GM23338 (cell line): Measurements from ENCODE around the gene MKX.

Experiments used
- CTCF ChIP-seq, 2 experiments: fragments of 200-600 bp in 1 of 2; sonication (generic) in 1 of 2; conservative IDR thresholded peaks; 2 replicates each; pipeline versions ENCODE4 v1.5.1 to v1.6.1; 2016 to 2017; ENCODE audit warnings: antibody characterized with exemption in 2 of 2, low read depth in 2 of 2, mild to moderate bottlenecking in 2 of 2, moderate library complexity in 1 of 2
- EZH2 ChIP-seq: fragments of 200-600 bp; sonication (generic); IDR thresholded peaks from one replicate; pipeline ENCODE4 v1.8.0; 2017; ENCODE audit warnings: antibody characterized with exemption, mild to moderate bottlenecking, low read depth; ENCODE audit not compliant: unreplicated experiment
- POLR2AphosphoS5 ChIP-seq: IDR thresholded peaks from 2 replicates; pipeline ENCODE4 v1.6.1; 2016; ENCODE audit warnings: antibody characterized with exemption, low read depth
- REST ChIP-seq: IDR thresholded peaks from one replicate; pipeline ENCODE4 v1.6.1; 2018; ENCODE audit warnings: antibody characterized with exemption; ENCODE audit not compliant: unreplicated experiment

GRCh38 chr10:27624941-27625340, 120.7 kb downstream of the MKX start:
- TF ChIP-seq CTCF (conservative IDR thresholded peaks at IDR 0.05; ENCODE audit: low read depth in 2 of 2) (no peak), EZH2 (no peak), POLR2AphosphoS5 (no peak), REST (no peak)
